Measurements from ENCODE around the gene BBS12.

- no peak for TF ChIP-seq CTCF (IDR thresholded peaks at IDR 0.05)
- no peak for TF ChIP-seq EZH2 (IDR thresholded peaks at IDR 0.05; ENCODE audit: borderline replicate concordance, insufficient read depth, low read depth, low read length, poor library complexity, severe bottlenecking)
Observed at GRCh38 chr4:122709236-122709635, 23.3 kb upstream of the BBS12 start.

All from B cell (primary cell).